Spinal cord (tissue), 10 donors: Measurements from ENCODE around the gene RSKR. TPM values are rescaled to one million over a fixed set of nuclear protein-coding genes. Genes with fewer than 3 reads are reported as not detected.
"Not testable (repeated sequence)": the region's sequence is repeated elsewhere in the genome, so short reads cannot be mapped to it uniquely, and the experiment has no call there.

ENCODE experiments used
- DNase-seq, 6 donors: peaks; one replicate each; pipeline versions ENCODE4 v3.0.0 to v3.0.0-alpha.2; 2013 to 2015; ENCODE audit warnings: low spot score in 6 of 6, low read depth in 4 of 6
- H3K27ac ChIP-seq: one replicate; pipeline ENCODE4 v1.5.1; 2013; ENCODE audit warnings: low read depth, low read length, control low read depth
- H3K27me3 ChIP-seq: one replicate; pipeline ENCODE4 v1.6.1; 2013; ENCODE audit warnings: low read length; ENCODE audit not compliant: control insufficient read depth, insufficient read depth
- H3K36me3 ChIP-seq: one replicate; pipeline ENCODE4 v1.6.1; 2013; ENCODE audit warnings: low read length; ENCODE audit not compliant: control insufficient read depth, insufficient read depth
- H3K4me1 ChIP-seq: one replicate; pipeline ENCODE4 v1.6.1; 2013; ENCODE audit warnings: low read length; ENCODE audit not compliant: control insufficient read depth, insufficient read depth
- H3K4me3 ChIP-seq: one replicate; pipeline ENCODE4 v1.5.1; 2013; ENCODE audit warnings: low read depth, low read length, control low read depth
- H3K9me3 ChIP-seq: one replicate; pipeline ENCODE4 v1.6.1; 2013; ENCODE audit warnings: low read length; ENCODE audit not compliant: control insufficient read depth, insufficient read depth
- WGBS: methylation state at CpG from one replicate; pipeline ENCODE4 v1.1.5; 2013; ENCODE audit warnings: missing lambda C conversion rate; ENCODE audit not compliant: insufficient coverage; 5-methylcytosine and 5-hydroxymethylcytosine counted together
- long read RNA-seq, 4 donors: transcript quantifications; one replicate each; lab custom pipeline, GENCODE V29; 2026
- polyA plus RNA-seq, 2 donors: library from polyadenylated mRNA; unstranded; fragments of 120-200 nt; gene quantifications; one replicate each; pipeline ENCODE4 v1.2.1, GENCODE V29; 2013; ENCODE audit not compliant: insufficient read length in 2 of 2
- total RNA-seq, 2 donors: library from RNA; depleted of rRNA in 1 of 2; stranded (reverse); fragments of 120-200 nt in 1 of 2; fragments of >200 nt in 1 of 2; gene quantifications; one replicate each; pipeline versions ENCODE4 v1.2.3 to v1.2.4, GENCODE V29; 2013 to 2014
- donor health status: healthy.

RSKR gene
- total RNA-seq (10 to 100 TPM; 12.4 to 13.7 TPM), polyA plus RNA-seq (10 to 100 TPM; 21.6 to 51.0 TPM)
- long read RNA-seq, donor 1, transcript SGK494-211 (1 exons, 2,975 nt): major isoform, 37 of 37 reads
- long read RNA-seq, donor 1, partial matches to known transcripts: 0 of 37 reads
- long read RNA-seq, donor 1, other reads (novel, unspliced or antisense): 0 of 37 reads
- long read RNA-seq, donor 2, transcript SGK494-211 (1 exons, 2,975 nt): major isoform, 6 of 6 reads
- long read RNA-seq, donor 2, partial matches to known transcripts: 0 of 6 reads
- long read RNA-seq, donor 2, other reads (novel, unspliced or antisense): 0 of 6 reads
- long read RNA-seq, donor 3, partial matches to known transcripts: 0 of 2 reads
- long read RNA-seq, donor 3, other reads (novel, unspliced or antisense): 0 of 2 reads
- long read RNA-seq, donor 4, transcript SGK494-211 (1 exons, 2,975 nt): major isoform, 8 of 8 reads
- long read RNA-seq, donor 4, partial matches to known transcripts: 0 of 8 reads
- long read RNA-seq, donor 4, other reads (novel, unspliced or antisense): 0 of 8 reads

- H3K36me3 ChIP-seq: peaks cover 68% of the 10 kb centered on the region
- H3K4me1 ChIP-seq: no peaks in the 10 kb centered on the region
- no peak within 1 kb of the TSS for H3K27ac ChIP-seq
- H3K9me3 ChIP-seq: no peaks in the 10 kb centered on the region
- DNase-seq: no peak
- no peaks in the 10 kb centered on the region for H3K27me3 ChIP-seq
- 71% methylated on average over 1 of the region's 5 CpGs for WGBS
- H3K4me3 ChIP-seq: no peak within 1 kb of the TSS
Observed at GRCh38 chr17:28613931-28614381, at the start of gene RSKR. TSS of gene RSKR (minus strand) at chr17:28614185. CDS start at chr17:28614161, 24 bp downstream.

- H3K4me1 ChIP-seq: no peaks in the 10 kb centered on the region
- H3K27me3 ChIP-seq: no peaks in the 10 kb centered on the region
- H3K36me3 ChIP-seq: peaks cover 19% of the 10 kb centered on the region
- H3K4me3 ChIP-seq: no peak overlapping the region
- DNase-seq: no peak
- H3K9me3 ChIP-seq: no peaks in the 10 kb centered on the region
- no peak overlapping the region for H3K27ac ChIP-seq
Observed at GRCh38 chr17:28663723-28664122, 49.7 kb upstream of the RSKR start.

GRCh38 chr17:28662527-28662829, 48.5 kb upstream of the RSKR start:
- H3K4me3 ChIP-seq: peak overlapping the region; percentile 92
- H3K27me3 ChIP-seq: no peaks in the 10 kb centered on the region
- no peaks in the 10 kb centered on the region for H3K4me1 ChIP-seq
- peaks cover 27% of the 10 kb centered on the region for H3K36me3 ChIP-seq
- H3K9me3 ChIP-seq: no peaks in the 10 kb centered on the region
- DNase-seq: no peak
- H3K27ac ChIP-seq: peak overlapping the region; percentile 96
- WGBS: 0% methylated on average over 8 of the region's 10 CpGs

- H3K4me1 ChIP-seq: no peaks in the 10 kb centered on the region
- peaks cover 33% of the 10 kb centered on the region for H3K36me3 ChIP-seq
- H3K9me3 ChIP-seq: no peaks in the 10 kb centered on the region
- peak within 1 kb of the TSS; percentile 96 for H3K27ac ChIP-seq
- DNase-seq: peak; percentile 82 to 98 (median 94)
- peak within 1 kb of the TSS; percentile 92 for H3K4me3 ChIP-seq
- no peaks in the 10 kb centered on the region for H3K27me3 ChIP-seq
- under 1% methylated on average over 66 of the region's 66 CpGs for WGBS
Observed at GRCh38 chr17:28661635-28662526, 47.9 kb upstream of the RSKR start, which contains the start of the genes SDF2 and SUPT6H. TSS of gene SDF2 (minus strand) at chr17:28661906. CDS start at chr17:28661876, 30 bp downstream. TSS of gene SUPT6H (plus strand) at chr17:28662205. CDS start at chr17:28673402, 11,197 bp downstream.

- H3K4me1 ChIP-seq, H3K9me3 ChIP-seq, H3K27ac ChIP-seq, H3K27me3 ChIP-seq, DNase-seq, H3K4me3 ChIP-seq: not testable (repeated sequence)
- WGBS: 96% methylated on average over 23 of the region's 23 CpGs
- H3K36me3 ChIP-seq: peaks cover 36% of the 10 kb centered on the region
Observed at GRCh38 chr17:28659497-28659881, 45.5 kb upstream of the RSKR start.

- not testable (repeated sequence) for DNase-seq, H3K4me3 ChIP-seq, H3K9me3 ChIP-seq, H3K27me3 ChIP-seq, H3K27ac ChIP-seq, H3K4me1 ChIP-seq
- H3K36me3 ChIP-seq: peaks cover 40% of the 10 kb centered on the region
- 96% methylated on average over 38 of the region's 46 CpGs for WGBS
Observed at GRCh38 chr17:28658766-28659496, 44.9 kb upstream of the RSKR start.

- H3K27ac ChIP-seq, H3K4me3 ChIP-seq, H3K27me3 ChIP-seq, H3K4me1 ChIP-seq, H3K9me3 ChIP-seq, DNase-seq: not testable (repeated sequence)
- WGBS: 100% methylated on average over 2 of the region's 8 CpGs
- H3K36me3 ChIP-seq: peaks cover 46% of the 10 kb centered on the region
Observed at GRCh38 chr17:28658342-28658741, 44.4 kb upstream of the RSKR start.

- DNase-seq: no peak
- Histone ChIP-seq H3K4me3 (no peak overlapping the region), H3K27ac (no peak overlapping the region), H3K36me3 (peaks cover 47% of the 10 kb centered on the region), H3K4me1 (no peaks in the 10 kb centered on the region), H3K9me3 (no peaks in the 10 kb centered on the region), H3K27me3 (no peaks in the 10 kb centered on the region)
- WGBS: 100% methylated on average over 1 of the region's 5 CpGs
Observed at GRCh38 chr17:28657756-28658155, 43.8 kb upstream of the RSKR start.

- H3K4me1 ChIP-seq: no peaks in the 10 kb centered on the region
- DNase-seq: no peak
- no peaks in the 10 kb centered on the region for H3K9me3 ChIP-seq
- H3K27ac ChIP-seq: no peak overlapping the region
- H3K4me3 ChIP-seq: no peak overlapping the region
- H3K36me3 ChIP-seq: peaks cover 63% of the 10 kb centered on the region
- H3K27me3 ChIP-seq: no peaks in the 10 kb centered on the region
- 90% methylated on average over 3 of the region's 5 CpGs for WGBS
Observed at GRCh38 chr17:28655160-28655559, 41.2 kb upstream of the RSKR start.
